HG02973 (cell line): ENCODE results near the gene SCG3.

Experiments used
- ATAC-seq: cut with Tn5 transposase; IDR thresholded peaks from one replicate; pipeline ENCODE4 v1.9.1; 2021; ENCODE audit warnings: moderate library complexity; ENCODE audit not compliant: unreplicated experiment

The SCG3 gene

GRCh38 chr15:51755790-51756189 is 74.5 kb downstream of the SCG3 start:
- no peak for ATAC-seq

- no peak for ATAC-seq
These were observed 75.2 kb downstream of the SCG3 start for GRCh38 chr15:51756482-51756881.

GRCh38 chr15:51757450-51757849 is 76.1 kb downstream of the SCG3 start:
- ATAC-seq: no peak

GRCh38 chr15:51758645-51759044 is 77.3 kb downstream of the SCG3 start:
- no peak for ATAC-seq

GRCh38 chr15:51759557-51760070 is 78.3 kb downstream of the SCG3 start:
- no peak for ATAC-seq

- ATAC-seq: no peak
These were observed 79.5 kb downstream of the SCG3 start for GRCh38 chr15:51760805-51761204.

- no peak for ATAC-seq
These were observed 84.4 kb downstream of the SCG3 start for GRCh38 chr15:51765751-51766150.

- ATAC-seq: no peak
These were observed 85.0 kb downstream of the SCG3 start for GRCh38 chr15:51766341-51766740.

- no peak for ATAC-seq
These were observed 86.7 kb downstream of the SCG3 start for GRCh38 chr15:51768018-51768417.
